Cerebellar cortex (tissue), 1 donor: ENCODE results near the gene PCBP3.

Source experiments
- DNase-seq: peaks from one replicate; pipeline ENCODE4 v3.0.0-alpha.2; 2015; ENCODE audit warnings: low spot score

The PCBP3 gene

DNA sequence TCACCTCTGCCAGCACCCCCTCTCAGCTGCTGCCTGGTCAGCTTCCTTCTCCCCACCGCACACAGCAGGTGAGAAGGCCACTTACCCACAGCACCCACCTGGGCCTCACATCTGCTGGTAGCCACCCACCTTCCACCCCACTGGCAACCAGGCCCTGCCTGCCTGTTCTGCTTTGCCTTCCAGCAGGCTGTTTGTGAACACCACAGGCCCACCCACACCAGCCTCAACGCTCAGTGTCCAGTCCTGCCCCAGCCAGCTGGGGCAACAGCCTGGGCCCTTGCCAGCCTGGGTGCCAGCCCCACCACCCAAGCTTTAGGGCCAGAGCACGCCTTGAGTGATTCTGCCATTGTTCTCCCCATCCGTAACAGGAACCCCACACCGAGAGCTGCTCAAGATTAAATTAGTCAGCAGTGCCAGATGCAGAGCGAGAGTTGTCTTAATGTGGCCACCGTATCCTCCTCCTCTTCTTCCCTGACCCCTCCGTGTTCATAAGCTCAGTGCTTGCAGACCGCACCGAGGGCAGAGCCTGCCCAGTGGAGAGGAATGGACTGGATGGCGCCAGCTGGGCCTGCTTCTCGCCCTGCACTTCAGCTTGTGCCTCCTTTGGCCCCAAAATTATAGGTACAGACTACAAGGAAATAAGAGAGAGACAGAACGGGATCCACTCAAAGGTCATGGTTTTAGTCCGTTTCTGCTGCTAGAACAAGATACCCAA is 217.8 kb downstream of the PCBP3 start:
- DNase-seq, result no peak

DNA sequence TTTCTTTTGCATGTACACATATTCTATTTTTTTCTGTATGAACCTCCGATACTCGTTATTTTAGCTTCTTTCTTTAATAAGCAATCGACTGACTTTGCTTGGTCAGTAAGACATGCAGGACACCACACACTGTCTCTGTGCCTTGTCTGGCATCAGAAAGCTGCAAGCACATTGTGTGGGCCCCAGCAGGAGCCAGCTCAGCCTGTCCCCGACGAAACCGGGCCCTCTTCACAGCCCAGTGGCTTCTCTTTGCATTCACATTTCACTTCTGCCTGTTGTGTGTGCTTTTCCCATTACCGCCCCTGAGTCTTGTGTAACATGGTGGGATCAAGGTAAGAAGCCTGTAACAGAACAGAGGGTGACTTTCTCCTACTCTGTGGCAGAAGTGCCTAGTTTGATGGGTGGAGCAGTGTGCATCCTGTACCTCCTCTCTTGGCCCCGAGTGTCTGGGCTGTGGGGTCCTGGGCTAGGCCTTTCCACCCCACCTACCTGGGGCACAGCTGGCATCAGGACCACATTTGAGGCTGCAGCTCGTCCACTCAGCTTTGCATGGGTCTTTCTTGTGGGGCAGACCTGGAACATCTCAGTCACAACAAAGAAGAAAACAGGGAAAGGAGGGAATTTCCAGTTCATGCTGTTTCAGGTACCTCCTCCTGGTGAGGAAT is 219.2 kb downstream of the PCBP3 start:
- peak; percentile 52 for DNase-seq

- no peak for DNase-seq
These were observed 219.7 kb downstream of the PCBP3 start for GRCh38 chr21:45863267-45863666.

GRCh38 chr21:45863751-45864150 is 220.2 kb downstream of the PCBP3 start:
- DNase-seq, result no peak

DNA sequence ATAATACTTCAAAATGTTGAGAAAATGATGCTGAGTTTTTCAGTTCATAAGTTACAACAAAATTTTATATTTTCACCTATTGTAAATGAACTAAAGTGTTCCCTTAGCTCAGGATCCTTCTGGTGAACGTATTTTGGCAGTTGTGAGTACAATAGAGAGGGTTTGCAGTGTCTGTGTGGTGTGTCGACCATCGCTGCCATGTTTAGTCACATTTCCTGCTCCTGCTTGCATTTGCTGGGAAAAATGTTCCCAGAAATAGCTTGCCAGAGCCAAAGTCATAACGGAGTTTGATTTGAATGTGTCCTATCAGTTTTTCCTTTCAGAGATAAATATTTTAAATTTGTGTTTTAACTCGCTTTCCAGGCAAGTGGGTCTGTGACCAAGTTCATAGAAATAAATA is 220.9 kb downstream of the PCBP3 start:
- no peak for DNase-seq

GRCh38 chr21:45865106-45865835 is 221.7 kb downstream of the PCBP3 start:
- no peak for DNase-seq

GRCh38 chr21:45866551-45866950 is 223.0 kb downstream of the PCBP3 start:
- no peak for DNase-seq

GRCh38 chr21:45867041-45867666 is 223.6 kb downstream of the PCBP3 start:
- DNase-seq, result no peak

DNA sequence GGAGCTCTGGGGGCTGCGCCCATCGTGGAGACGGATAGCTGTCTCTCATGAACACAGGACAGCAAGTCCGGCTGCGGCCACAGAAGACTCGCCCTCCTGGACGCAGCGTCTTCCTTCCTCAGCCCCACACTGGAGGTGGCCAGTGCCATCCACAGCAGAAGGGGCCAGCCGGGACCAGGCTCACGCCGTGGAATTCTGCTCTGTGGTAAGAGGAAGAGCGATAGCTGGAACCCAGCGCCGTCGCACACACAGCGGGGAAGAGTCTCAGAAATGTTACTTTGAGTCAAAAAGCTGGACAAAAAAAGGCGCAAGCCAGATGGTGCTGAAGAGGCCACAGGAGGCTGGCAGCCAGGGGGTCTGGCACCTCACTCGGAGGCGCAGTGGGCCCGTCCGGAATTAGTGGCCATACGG is 224.2 kb downstream of the PCBP3 start:
- DNase-seq, result peak; percentile 52

GRCh38 chr21:45868086-45868485 is 224.6 kb downstream of the PCBP3 start:
- DNase-seq, result no peak

GRCh38 chr21:45868488-45868887 is 225.0 kb downstream of the PCBP3 start:
- no peak for DNase-seq

- no peak for DNase-seq
These were observed 225.8 kb downstream of the PCBP3 start for GRCh38 chr21:45869121-45870007.

GRCh38 chr21:45870421-45870820 is 226.9 kb downstream of the PCBP3 start:
- DNase-seq, result no peak

- DNase-seq, result no peak
These were observed 227.5 kb downstream of the PCBP3 start for GRCh38 chr21:45870851-45871615.

GRCh38 chr21:45871616-45872236 is 228.2 kb downstream of the PCBP3 start:
- no peak for DNase-seq

DNA sequence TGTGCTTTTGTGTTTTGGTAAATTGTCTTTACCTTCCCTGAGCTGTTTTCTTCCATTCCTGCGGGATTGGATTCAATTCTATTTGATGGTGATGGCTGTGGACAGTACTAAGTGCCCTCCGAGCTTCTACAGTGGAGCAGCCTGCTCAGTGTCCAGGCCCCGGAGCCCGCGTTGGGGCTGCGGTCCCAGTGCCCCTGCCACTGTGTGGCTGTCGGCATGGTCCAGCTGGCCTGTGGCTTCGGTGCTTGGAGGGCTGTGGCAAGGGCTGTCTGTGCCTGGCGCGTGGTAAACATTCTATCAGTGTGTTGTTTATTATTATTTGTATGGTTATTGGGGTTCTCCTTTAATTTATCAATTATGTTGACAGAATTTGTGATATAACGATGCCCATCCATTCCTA is 228.9 kb downstream of the PCBP3 start:
- DNase-seq, result no peak

- no peak for DNase-seq
These were observed 229.4 kb downstream of the PCBP3 start for GRCh38 chr21:45872902-45873301.

DNA sequence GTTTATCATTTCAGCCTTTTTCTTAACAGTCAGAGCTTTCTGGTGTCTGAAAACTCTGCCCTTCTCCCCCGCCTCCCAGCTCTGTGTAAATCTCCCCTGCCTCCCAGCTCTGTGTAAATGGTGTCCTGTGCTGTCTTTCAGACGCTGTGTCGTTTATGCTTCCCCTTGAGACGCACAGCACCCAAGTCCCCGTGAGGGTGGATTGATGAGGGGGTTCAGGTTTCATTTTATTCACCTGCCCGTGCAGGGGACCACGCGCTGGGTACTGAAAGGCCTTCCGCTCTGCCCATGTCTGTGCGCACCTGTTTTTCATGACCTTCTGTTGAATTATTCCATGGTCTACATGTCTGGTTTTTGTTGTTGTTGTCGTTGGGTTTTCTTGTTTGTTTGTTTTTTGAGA is 229.9 kb downstream of the PCBP3 start:
- no peak for DNase-seq

DNA sequence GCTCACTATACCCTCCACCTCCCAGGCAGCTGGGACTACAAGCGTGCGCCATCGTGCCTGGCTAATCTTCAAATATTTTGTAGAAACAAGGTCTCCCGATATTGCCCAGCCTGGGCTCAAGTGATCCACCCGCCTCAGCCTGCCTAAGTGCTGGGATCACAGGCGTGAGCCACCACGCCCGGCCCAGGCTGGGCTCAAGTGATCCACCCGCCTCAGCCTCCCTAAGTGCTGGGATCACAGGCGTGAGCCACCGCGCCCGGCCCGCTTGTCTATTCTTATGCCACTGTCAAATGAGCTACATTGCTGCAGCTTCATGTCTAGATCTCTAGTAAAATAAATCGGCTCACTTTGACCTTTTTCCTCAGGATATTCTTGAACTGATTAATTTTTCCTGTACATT is 230.3 kb downstream of the PCBP3 start:
- DNase-seq, result no peak

DNA sequence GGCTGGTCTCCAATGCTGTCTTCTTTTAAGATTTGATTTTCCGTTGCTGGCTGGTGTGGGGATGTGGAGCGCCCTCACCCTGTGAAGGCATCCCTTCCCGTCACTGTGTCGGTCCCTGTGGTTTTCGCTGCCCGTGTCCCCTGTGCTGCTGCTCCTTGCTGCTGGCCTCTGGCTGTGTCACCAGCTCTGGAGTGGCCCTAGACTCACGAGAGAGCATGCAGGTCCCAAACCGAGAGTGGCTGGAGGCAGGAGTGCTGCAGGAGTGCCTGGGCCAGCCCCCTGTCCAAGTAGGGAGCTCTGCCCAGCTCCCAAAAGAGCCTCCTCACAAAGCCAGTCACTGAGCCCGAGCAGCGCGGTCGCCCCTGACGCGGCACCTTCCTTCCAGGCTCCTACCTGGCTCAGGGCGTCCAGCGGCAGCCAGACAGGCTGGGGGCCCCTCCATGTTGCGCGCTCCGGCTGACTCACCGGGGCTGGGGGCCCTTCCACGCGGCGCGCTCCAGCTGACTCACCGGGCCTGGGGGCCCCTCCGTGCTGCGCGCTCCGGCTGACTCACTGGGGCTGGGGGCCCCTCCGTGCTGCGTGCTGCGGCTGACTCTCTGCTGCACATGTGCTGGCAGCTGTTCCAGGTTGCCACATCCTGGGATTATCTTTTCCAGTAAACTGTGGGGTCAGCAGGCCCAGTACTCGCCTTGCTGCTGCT is 231.3 kb downstream of the PCBP3 start:
- DNase-seq, result no peak
